Gastroesophageal sphincter (tissue), 4 donors: Measurements from ENCODE around the gene FBXO28. TPM values are rescaled to one million over a fixed set of nuclear protein-coding genes. Genes with fewer than 3 reads are reported as not detected.

Experiments used
- ATAC-seq: fragments of 150-250 bp; one replicate; pipeline ENCODE4 v1.9.1; 2016; ENCODE audit warnings: mild to moderate bottlenecking, moderate library complexity
- H3K27ac ChIP-seq, 4 donors: fragments of 200-600 bp; sonication (generic) in 3 of 4; 1 replicate in 3 of 4; 2 replicates in 1 of 4; pipeline ENCODE4 v1.5.1; 2016 to 2019
- H3K27me3 ChIP-seq: fragments of 200-600 bp; sonication (generic); one replicate; pipeline ENCODE4 v1.5.1; 2019
- H3K36me3 ChIP-seq, 2 donors: fragments of 200-600 bp; sonication (generic); one replicate each; pipeline ENCODE4 v1.5.1; 2019; ENCODE audit warnings: control low read depth in 1 of 2
- H3K4me1 ChIP-seq, 3 donors: fragments of 200-600 bp; sonication (generic); 1 replicate in 2 of 3; 2 replicates in 1 of 3; pipeline ENCODE4 v1.5.1; 2016 to 2019; ENCODE audit warnings: control low read depth in 2 of 3
- H3K4me3 ChIP-seq, 2 donors: fragments of 200-600 bp; sonication (generic); one replicate each; pipeline ENCODE4 v1.5.1; 2019; ENCODE audit warnings: mild to moderate bottlenecking in 1 of 2, moderate library complexity in 1 of 2
- H3K9me3 ChIP-seq, 3 donors: fragments of 200-600 bp; sonication (generic); one replicate each; pipeline ENCODE4 v1.5.1; 2017 to 2019; ENCODE audit warnings: control low read depth in 2 of 3
- EP300 ChIP-seq: sonication (generic); formaldehyde crosslinking; IDR thresholded peaks from one replicate; pipeline ENCODE4 v1.6.1; 2017; ENCODE audit warnings: antibody characterized with exemption, mild to moderate bottlenecking
- POLR2A ChIP-seq, 2 donors: fragments of 450-650 bp; IDR thresholded peaks; one replicate each; pipeline ENCODE4 v1.6.1; 2017; ENCODE audit warnings: antibody characterized with exemption in 2 of 2, mild to moderate bottlenecking in 2 of 2, moderate library complexity in 1 of 2
- POLR2AphosphoS5 ChIP-seq: sonication (generic); formaldehyde crosslinking; IDR thresholded peaks from one replicate; pipeline ENCODE4 v1.6.1; 2017; ENCODE audit warnings: antibody characterized with exemption
- WGBS, 2 donors: methylation state at CpG; one replicate each; pipeline ENCODE4 v1.1.5; 2018; ENCODE audit warnings: low coverage in 1 of 2; 5-methylcytosine and 5-hydroxymethylcytosine counted together
- total RNA-seq, 4 donors: library from RNA; depleted of rRNA; stranded (reverse); fragments of >200 nt; gene quantifications; one replicate each; pipeline ENCODE4 v1.1.0, GENCODE V29; 2016
- TF ChIP-seq, protein P1 (sequence below), 4 experiments: fragments of 200-600 bp in 2 of 4; fragments of 450-650 bp in 2 of 4; sonication (generic) in 1 of 4; IDR thresholded peaks; one replicate each; pipeline ENCODE4 v1.5.1; 2017 to 2019; ENCODE audit warnings: antibody characterized with exemption in 4 of 4, mild to moderate bottlenecking in 2 of 4, moderate library complexity in 2 of 4

Gene FBXO28, protein sequence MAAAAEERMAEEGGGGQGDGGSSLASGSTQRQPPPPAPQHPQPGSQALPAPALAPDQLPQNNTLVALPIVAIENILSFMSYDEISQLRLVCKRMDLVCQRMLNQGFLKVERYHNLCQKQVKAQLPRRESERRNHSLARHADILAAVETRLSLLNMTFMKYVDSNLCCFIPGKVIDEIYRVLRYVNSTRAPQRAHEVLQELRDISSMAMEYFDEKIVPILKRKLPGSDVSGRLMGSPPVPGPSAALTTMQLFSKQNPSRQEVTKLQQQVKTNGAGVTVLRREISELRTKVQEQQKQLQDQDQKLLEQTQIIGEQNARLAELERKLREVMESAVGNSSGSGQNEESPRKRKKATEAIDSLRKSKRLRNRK
- total RNA-seq: 10 to 100 TPM; 26.5 to 38.1 (median 34.7) TPM

DNA sequence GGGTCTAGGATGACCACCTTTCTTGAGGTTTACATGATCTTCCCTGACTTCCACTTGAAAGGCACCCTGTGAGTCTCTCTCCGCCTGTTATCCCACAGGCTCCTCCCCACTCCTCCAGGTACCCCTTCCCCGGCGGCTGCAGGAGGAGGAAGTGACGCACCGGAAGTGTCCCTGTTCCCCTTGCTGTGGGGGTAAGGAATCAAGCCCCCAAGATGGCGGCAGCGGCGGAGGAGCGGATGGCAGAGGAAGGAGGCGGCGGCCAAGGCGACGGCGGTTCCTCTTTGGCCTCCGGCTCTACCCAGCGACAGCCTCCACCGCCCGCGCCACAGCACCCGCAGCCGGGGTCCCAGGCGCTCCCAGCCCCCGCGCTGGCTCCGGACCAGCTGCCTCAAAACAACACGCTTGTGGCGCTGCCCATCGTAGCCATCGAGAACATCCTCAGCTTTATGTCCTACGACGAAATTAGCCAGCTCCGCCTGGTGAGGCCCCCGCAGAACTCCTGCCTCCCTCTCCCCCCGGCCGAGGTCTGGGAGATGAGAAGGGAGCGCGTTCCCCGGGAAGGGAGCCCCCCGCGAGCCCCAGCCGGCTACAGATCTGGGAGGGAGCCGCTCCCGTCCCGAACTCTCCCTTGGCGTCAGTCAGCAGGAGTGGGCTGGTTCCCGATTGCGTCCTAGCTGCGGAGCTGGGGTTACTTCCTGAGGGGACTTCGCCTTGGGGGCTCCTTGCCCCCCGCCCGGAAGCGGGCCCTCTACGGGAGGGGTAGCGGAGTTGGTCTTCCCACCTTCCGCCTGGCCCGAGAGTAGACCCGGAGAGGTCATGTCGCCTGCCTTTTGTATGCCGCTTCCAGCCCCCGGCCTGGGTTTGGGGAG is at the start of gene FBXO28:
TSS of gene FBXO28 (plus strand) at position 194 of the 869 bp plus-strand sequence. CDS start at position 213, 19 bp downstream.
- no peaks in the 10 kb centered on the region for H3K36me3 ChIP-seq
- H3K9me3 ChIP-seq: no peaks in the 10 kb centered on the region
- ATAC-seq: peak; percentile 100
- WGBS, 2 donors: 0% methylated on average over 1 to 9 of the region's 60 CpGs
- H3K27me3 ChIP-seq: peaks cover 7% of the 10 kb centered on the region
- peaks cover 0 to 43% (median 12%) of the 10 kb centered on the region in 3 donors for H3K4me1 ChIP-seq
- H3K27ac ChIP-seq: peak within 1 kb of the TSS; percentile 69 to 91 (median 90)
- TF ChIP-seq POLR2A (IDR thresholded peaks at IDR 0.05) (peak; percentile 82 to 84), EP300 (no peak), POLR2AphosphoS5 (peak; percentile 94)
- TF ChIP-seq, protein P1, sequence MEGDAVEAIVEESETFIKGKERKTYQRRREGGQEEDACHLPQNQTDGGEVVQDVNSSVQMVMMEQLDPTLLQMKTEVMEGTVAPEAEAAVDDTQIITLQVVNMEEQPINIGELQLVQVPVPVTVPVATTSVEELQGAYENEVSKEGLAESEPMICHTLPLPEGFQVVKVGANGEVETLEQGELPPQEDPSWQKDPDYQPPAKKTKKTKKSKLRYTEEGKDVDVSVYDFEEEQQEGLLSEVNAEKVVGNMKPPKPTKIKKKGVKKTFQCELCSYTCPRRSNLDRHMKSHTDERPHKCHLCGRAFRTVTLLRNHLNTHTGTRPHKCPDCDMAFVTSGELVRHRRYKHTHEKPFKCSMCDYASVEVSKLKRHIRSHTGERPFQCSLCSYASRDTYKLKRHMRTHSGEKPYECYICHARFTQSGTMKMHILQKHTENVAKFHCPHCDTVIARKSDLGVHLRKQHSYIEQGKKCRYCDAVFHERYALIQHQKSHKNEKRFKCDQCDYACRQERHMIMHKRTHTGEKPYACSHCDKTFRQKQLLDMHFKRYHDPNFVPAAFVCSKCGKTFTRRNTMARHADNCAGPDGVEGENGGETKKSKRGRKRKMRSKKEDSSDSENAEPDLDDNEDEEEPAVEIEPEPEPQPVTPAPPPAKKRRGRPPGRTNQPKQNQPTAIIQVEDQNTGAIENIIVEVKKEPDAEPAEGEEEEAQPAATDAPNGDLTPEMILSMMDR (IDR thresholded peaks at IDR 0.05): no peak
- H3K4me3 ChIP-seq: peak within 1 kb of the TSS; percentile 66 to 75

DNA sequence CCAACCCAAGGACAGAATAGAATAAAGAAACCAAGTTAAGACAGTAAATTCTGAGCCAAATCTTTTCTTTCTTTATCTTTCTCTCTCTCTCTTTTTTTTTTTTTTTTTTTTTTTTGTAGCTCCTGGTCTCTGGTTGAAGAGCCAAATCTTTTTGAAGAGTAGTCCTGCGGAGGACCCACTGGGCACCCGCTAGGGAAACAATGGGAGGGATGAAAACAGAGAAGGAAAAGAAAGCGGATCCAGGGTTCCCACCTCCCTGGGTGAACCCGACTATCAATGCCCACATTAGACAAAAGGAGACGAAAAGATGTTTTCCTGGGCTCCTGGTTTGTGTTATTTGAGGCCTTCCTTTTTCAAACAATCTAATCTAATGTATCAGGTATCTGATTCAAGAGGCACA is 49.8 kb upstream of the FBXO28 start:
- TF ChIP-seq POLR2AphosphoS5: no peak
- TF ChIP-seq, protein P1 (IDR thresholded peaks at IDR 0.05): no peak
- no peak for TF ChIP-seq POLR2A (IDR thresholded peaks at IDR 0.05)
- TF ChIP-seq EP300: no peak
- no peak for ATAC-seq
- peaks cover 0 to 5% (median 0%) of the 10 kb centered on the region in 3 donors for H3K9me3 ChIP-seq
- no peak overlapping the region for H3K27ac ChIP-seq
- peaks cover 24% of the 10 kb centered on the region for H3K27me3 ChIP-seq
- no peaks in the 10 kb centered on the region for H3K36me3 ChIP-seq
- WGBS, 2 donors: 62 to 77% methylated on average over 5 of the region's 5 CpGs
- H3K4me3 ChIP-seq: no peak overlapping the region
- H3K4me1 ChIP-seq: no peaks in the 10 kb centered on the region

DNA sequence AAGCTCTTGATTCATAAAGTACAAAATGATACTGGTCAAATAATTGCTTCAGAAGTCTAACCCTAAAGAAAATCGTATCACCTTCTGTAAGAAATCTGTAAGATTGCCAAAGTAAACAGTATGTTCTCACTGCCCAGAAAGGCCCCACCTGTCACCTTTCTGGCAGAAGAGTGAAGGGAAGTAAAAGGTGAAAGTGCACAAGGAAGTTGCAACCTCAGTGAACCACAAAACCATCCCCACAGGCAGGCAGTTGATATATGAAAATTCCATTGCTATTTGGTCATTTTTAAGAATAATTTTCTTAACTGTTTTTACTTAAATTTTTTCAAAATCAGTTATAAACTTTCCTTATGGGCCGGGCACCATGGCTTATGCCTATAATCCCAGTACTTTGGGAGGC is 48.5 kb upstream of the FBXO28 start:
- WGBS, 2 donors: 30 to 34% methylated on average over 2 of the region's 2 CpGs
- TF ChIP-seq POLR2A (IDR thresholded peaks at IDR 0.05) (no peak), EP300 (no peak), POLR2AphosphoS5 (no peak)
- TF ChIP-seq, protein P1 (IDR thresholded peaks at IDR 0.05): no peak
- H3K9me3 ChIP-seq: no peaks in the 10 kb centered on the region
- no peak overlapping the region for H3K27ac ChIP-seq
- H3K4me1 ChIP-seq: no peaks in the 10 kb centered on the region
- no peaks in the 10 kb centered on the region for H3K36me3 ChIP-seq
- H3K4me3 ChIP-seq: no peak overlapping the region
- H3K27me3 ChIP-seq: peaks cover 34% of the 10 kb centered on the region
- no peak for ATAC-seq

DNA sequence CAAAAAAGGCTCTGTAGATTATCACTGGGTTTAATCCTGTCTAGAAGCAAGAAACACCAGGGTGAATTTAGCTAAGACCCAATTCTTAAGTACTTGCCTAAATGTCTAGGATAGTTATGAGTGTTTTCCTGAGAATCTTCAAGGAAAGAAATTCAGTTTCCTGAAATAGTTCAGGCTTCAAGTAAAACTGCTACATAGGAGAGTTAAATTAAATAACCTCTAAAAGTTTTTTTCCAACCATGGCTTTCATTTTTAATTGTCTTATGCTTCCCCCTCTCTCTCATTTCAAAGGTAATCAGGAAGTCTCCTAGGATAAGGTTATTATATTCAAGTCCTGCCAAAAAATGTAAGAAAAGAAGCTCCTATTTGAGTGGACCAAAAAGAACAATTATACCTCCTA is 46.7 kb upstream of the FBXO28 start:
- H3K4me3 ChIP-seq: no peak overlapping the region
- H3K27me3 ChIP-seq: peaks cover 43% of the 10 kb centered on the region
- peaks cover 0 to 2% (median 0%) of the 10 kb centered on the region in 3 donors for H3K9me3 ChIP-seq
- H3K27ac ChIP-seq: no peak overlapping the region
- H3K4me1 ChIP-seq: no peaks in the 10 kb centered on the region
- ATAC-seq: no peak
- no peaks in the 10 kb centered on the region for H3K36me3 ChIP-seq
- TF ChIP-seq POLR2AphosphoS5: no peak

DNA sequence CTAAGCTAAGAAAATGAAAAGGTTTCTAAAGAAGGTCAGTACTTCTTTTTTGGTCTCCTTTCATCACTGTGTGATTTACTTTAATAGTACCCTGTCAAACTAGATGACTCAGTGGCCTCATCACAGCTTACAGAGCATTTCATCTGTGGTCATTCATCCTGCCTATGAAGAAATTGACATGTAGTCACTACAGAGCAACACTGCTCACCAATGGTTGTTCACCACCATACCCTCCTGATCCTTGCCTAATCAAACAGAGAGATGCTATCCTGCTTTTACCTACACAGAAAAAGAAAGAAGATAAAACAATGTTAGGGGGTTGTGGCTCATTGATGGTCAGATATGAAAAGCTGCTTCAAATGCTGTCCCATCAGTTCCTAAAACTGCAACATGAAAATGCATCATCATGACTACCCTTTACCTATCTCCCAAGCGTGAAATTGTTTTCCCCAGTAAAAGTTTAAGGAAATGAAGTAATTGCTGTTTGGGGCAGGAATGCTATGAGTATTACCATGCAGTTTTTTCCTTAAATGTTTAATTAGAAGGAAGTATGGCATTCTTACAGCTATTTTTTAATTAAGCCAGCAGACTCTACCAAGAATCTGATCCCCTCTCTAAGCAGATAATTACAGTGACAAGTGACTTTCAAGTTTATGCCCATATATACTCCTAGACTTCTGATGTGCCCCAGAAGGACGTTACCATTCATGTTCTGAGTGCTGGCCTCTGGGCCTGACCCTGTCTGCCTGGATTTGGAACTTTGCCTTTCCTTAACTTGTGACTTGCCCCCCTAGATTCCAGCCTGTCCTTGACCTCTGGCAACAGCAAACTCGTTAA is 46.1 kb upstream of the FBXO28 start:
- no peaks in the 10 kb centered on the region for H3K36me3 ChIP-seq
- no peak overlapping the region for H3K27ac ChIP-seq
- peaks cover 0 to 9% (median 0%) of the 10 kb centered on the region in 3 donors for H3K9me3 ChIP-seq
- peaks cover 38% of the 10 kb centered on the region for H3K27me3 ChIP-seq
- H3K4me3 ChIP-seq: no peak overlapping the region
- TF ChIP-seq, protein P1 (IDR thresholded peaks at IDR 0.05): no peak
- TF ChIP-seq POLR2AphosphoS5 (no peak), EP300 (no peak)
- WGBS, 2 donors: 62 to 64% methylated on average over 3 of the region's 3 CpGs
- ATAC-seq: no peak
- H3K4me1 ChIP-seq: no peaks in the 10 kb centered on the region
